Cardiac muscle cell (in vitro differentiated cells and primary cell): ENCODE results near the gene STX18. TPM values are rescaled to one million over a fixed set of nuclear protein-coding genes. Genes with fewer than 3 reads are reported as not detected.

ENCODE experiments used
- DNase-seq, 2 donors: peaks; one replicate each; pipeline versions ENCODE4 v3.0.0 to v3.0.0-alpha.2; 2010 to 2017; ENCODE audit warnings: low read depth in 1 of 2, low spot score in 1 of 2
- H3K27ac ChIP-seq: fragments of 200-600 bp; sonication (generic); 2 replicates; pipeline ENCODE4 v1.5.1; 2016
- H3K27me3 ChIP-seq: fragments of 200-600 bp; sonication (generic); 2 replicates; pipeline ENCODE4 v1.6.0; 2016; ENCODE audit warnings: control low read depth
- H3K36me3 ChIP-seq: fragments of 200-600 bp; sonication (generic); 2 replicates; pipeline ENCODE4 v1.5.1; 2016; ENCODE audit warnings: control low read depth
- H3K4me1 ChIP-seq: fragments of 200-600 bp; sonication (generic); 2 replicates; pipeline ENCODE4 v1.8.1; 2017; ENCODE audit warnings: low read depth, mild to moderate bottlenecking, mixed run types
- H3K4me3 ChIP-seq: fragments of 200-600 bp; sonication (generic); 2 replicates; pipeline ENCODE4 v1.5.1; 2016; ENCODE audit warnings: mild to moderate bottlenecking
- H3K9me3 ChIP-seq: fragments of 200-600 bp; sonication (generic); 2 replicates; pipeline ENCODE4 v1.5.1; 2017; ENCODE audit warnings: low read depth, mild to moderate bottlenecking, control low read depth
- polyA plus RNA-seq: library from polyadenylated mRNA; unstranded; fragments of >200 nt; fragmentation: Nextera tagmentation; extraction: Ambion mirVana; gene quantifications from 2 replicates; pipeline ENCODE4 v1.2.1, GENCODE V29; 2016
- total RNA-seq: library from RNA; depleted of rRNA; stranded (reverse); fragments of >200 nt; gene quantifications from 2 replicates; pipeline ENCODE4 v1.2.3, GENCODE V29; 2016
- TF ChIP-seq, protein P1 (sequence below): IDR thresholded peaks from 2 replicates; pipeline ENCODE4 v1.5.1; 2012; ENCODE audit warnings: low read depth, mild to moderate bottlenecking, low read length

Gene STX18
- total and polyA plus RNA-seq, 2 experiments from 2014 or later, result 29.8 to 63.3 TPM

DNA sequence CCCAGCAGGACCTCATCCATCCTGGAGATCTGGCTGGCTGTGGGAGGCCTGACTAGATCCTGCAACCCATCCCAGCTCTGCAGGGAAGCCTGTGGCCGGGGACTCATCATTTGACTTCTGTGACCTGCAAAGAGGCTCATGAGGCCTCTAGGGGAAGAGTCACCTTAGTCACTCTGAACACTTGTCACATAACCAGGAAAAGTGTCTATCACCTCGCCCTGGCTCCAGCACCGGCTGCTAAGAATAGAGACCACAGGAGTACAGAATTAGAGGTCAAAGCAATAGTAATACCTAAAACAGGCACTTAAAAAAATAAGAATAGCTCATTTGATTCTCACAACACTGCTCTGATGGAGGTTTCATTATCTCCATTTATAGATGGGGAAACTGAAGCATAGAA is 158.8 kb downstream of the STX18 start:
- TF ChIP-seq, protein P1, sequence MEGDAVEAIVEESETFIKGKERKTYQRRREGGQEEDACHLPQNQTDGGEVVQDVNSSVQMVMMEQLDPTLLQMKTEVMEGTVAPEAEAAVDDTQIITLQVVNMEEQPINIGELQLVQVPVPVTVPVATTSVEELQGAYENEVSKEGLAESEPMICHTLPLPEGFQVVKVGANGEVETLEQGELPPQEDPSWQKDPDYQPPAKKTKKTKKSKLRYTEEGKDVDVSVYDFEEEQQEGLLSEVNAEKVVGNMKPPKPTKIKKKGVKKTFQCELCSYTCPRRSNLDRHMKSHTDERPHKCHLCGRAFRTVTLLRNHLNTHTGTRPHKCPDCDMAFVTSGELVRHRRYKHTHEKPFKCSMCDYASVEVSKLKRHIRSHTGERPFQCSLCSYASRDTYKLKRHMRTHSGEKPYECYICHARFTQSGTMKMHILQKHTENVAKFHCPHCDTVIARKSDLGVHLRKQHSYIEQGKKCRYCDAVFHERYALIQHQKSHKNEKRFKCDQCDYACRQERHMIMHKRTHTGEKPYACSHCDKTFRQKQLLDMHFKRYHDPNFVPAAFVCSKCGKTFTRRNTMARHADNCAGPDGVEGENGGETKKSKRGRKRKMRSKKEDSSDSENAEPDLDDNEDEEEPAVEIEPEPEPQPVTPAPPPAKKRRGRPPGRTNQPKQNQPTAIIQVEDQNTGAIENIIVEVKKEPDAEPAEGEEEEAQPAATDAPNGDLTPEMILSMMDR, result no peak
- Histone ChIP-seq H3K27me3 (peaks cover 45% of the 10 kb centered on the region), H3K9me3 (no peaks in the 10 kb centered on the region), H3K4me1 (peaks cover 3% of the 10 kb centered on the region), H3K27ac (no peak overlapping the region), H3K4me3 (no peak overlapping the region), H3K36me3 (no peaks in the 10 kb centered on the region)
- DNase-seq, result no peak

- no peak for DNase-seq
- no peaks in the 10 kb centered on the region for H3K36me3 ChIP-seq
Observed at GRCh38 chr4:4379540-4380087, 162.2 kb downstream of the STX18 start.

GRCh38 chr4:4377732-4378460 is 164.0 kb downstream of the STX18 start:
- Histone ChIP-seq H3K27ac (no peak overlapping the region), H3K4me3 (no peak overlapping the region), H3K4me1 (no peaks in the 10 kb centered on the region), H3K27me3 (peaks cover 6% of the 10 kb centered on the region), H3K9me3 (no peaks in the 10 kb centered on the region), H3K36me3 (no peaks in the 10 kb centered on the region)
- peak in 1 of 2 donors; percentile 31 for DNase-seq
- TF ChIP-seq, protein P1, result no peak

More at GRCh38 chr4:4379540-4380087, 162.2 kb downstream of the STX18 start:
- no peaks in the 10 kb centered on the region for H3K9me3 ChIP-seq
- no peak overlapping the region for H3K27ac ChIP-seq
- peaks cover 13% of the 10 kb centered on the region for H3K27me3 ChIP-seq
- H3K4me3 ChIP-seq, result no peak overlapping the region
- TF ChIP-seq, protein P1, result no peak
- peaks cover 3% of the 10 kb centered on the region for H3K4me1 ChIP-seq

- TF ChIP-seq, protein P1, result no peak
- Histone ChIP-seq H3K4me3 (no peak overlapping the region), H3K27me3 (peaks cover 4% of the 10 kb centered on the region), H3K4me1 (no peaks in the 10 kb centered on the region), H3K36me3 (no peaks in the 10 kb centered on the region), H3K9me3 (no peaks in the 10 kb centered on the region), H3K27ac (no peak overlapping the region)
- DNase-seq, result no peak
Observed at GRCh38 chr4:4377191-4377590, 164.7 kb downstream of the STX18 start.

GRCh38 chr4:4376074-4376473 is 165.8 kb downstream of the STX18 start:
- Histone ChIP-seq H3K27ac (no peak overlapping the region), H3K4me1 (no peaks in the 10 kb centered on the region), H3K4me3 (no peak overlapping the region), H3K27me3 (peaks cover 2% of the 10 kb centered on the region), H3K9me3 (no peaks in the 10 kb centered on the region), H3K36me3 (no peaks in the 10 kb centered on the region)
- no peak for DNase-seq
- TF ChIP-seq, protein P1, result no peak
